ENCODE results near the gene DAB1.

Gene DAB1

GRCh38 chr1:57146100-57146499, 277.8 kb downstream of the DAB1 start:
- no peak for DNase-seq

- DNase-seq: no peak
Observed at GRCh38 chr1:57142999-57143398, 280.9 kb downstream of the DAB1 start.

- DNase-seq: no peak
Observed at GRCh38 chr1:57142169-57142568, 281.7 kb downstream of the DAB1 start.

GRCh38 chr1:57138432-57139078, 285.3 kb downstream of the DAB1 start:
- DNase-seq: no peak

- DNase-seq: no peak
Observed at GRCh38 chr1:57137980-57138379, 285.9 kb downstream of the DAB1 start.

GRCh38 chr1:57134803-57135202, 289.1 kb downstream of the DAB1 start:
- no peak for DNase-seq

- DNase-seq: no peak
Observed at GRCh38 chr1:57133686-57134085, 290.2 kb downstream of the DAB1 start.

- no peak for DNase-seq
Observed at GRCh38 chr1:57132993-57133622, 290.8 kb downstream of the DAB1 start.

GRCh38 chr1:57131701-57132394, 292.0 kb downstream of the DAB1 start:
- no peak for DNase-seq

GRCh38 chr1:57131257-57131656, 292.6 kb downstream of the DAB1 start:
- DNase-seq: no peak

- DNase-seq: no peak
Observed at GRCh38 chr1:57129865-57130264, 294.0 kb downstream of the DAB1 start.

- no peak for DNase-seq
Observed at GRCh38 chr1:57127976-57128375, 295.9 kb downstream of the DAB1 start.

GRCh38 chr1:57124768-57125446, 299.0 kb downstream of the DAB1 start:
- DNase-seq: no peak

- no peak for DNase-seq
Observed at GRCh38 chr1:57124170-57124569, 299.7 kb downstream of the DAB1 start.

GRCh38 chr1:57122031-57122430, 301.8 kb downstream of the DAB1 start:
- no peak for DNase-seq

- no peak for DNase-seq
Observed at GRCh38 chr1:57118948-57119603, 304.8 kb downstream of the DAB1 start.

GRCh38 chr1:57117753-57118152, 306.1 kb downstream of the DAB1 start:
- no peak for DNase-seq

GRCh38 chr1:57116871-57117270, 307.0 kb downstream of the DAB1 start:
- no peak for DNase-seq

- DNase-seq: no peak
Observed at GRCh38 chr1:57115030-57115614, 308.7 kb downstream of the DAB1 start.

GRCh38 chr1:57112148-57112547, 311.7 kb downstream of the DAB1 start:
- DNase-seq: no peak

GRCh38 chr1:57111175-57111574, 312.7 kb downstream of the DAB1 start:
- no peak for DNase-seq

GRCh38 chr1:57109883-57110282, 314.0 kb downstream of the DAB1 start:
- DNase-seq: no peak

- DNase-seq: no peak
Observed at GRCh38 chr1:57109247-57109646, 314.6 kb downstream of the DAB1 start.
